HepG2 (cell line): ENCODE measurements around the gene PPM1H. TPM values are rescaled to one million over a fixed set of nuclear protein-coding genes. Genes with fewer than 3 reads are reported as not detected.
A peak's percentile ranks its signal among the peaks of the same experiment; 100 is the strongest.

Experiments
- BRD4 ChIP-seq: sonication (generic); formaldehyde crosslinking; IDR thresholded peaks from 2 replicates; pipeline ENCODE4 v1.4.0; 2020; ENCODE audit warnings: missing genetic modification reagents
- CBFB ChIP-seq: sonication (generic); formaldehyde crosslinking; IDR thresholded peaks from 2 replicates; pipeline ENCODE4 v1.4.0; 2020; ENCODE audit warnings: missing genetic modification reagents
- HCFC1 ChIP-seq: fragments of 150-350 bp; IDR thresholded peaks from 2 replicates; pipeline ENCODE4 v1.6.1; 2014; ENCODE audit warnings: low read depth, low read length
- HHEX ChIP-seq: IDR thresholded peaks from 2 replicates; pipeline ENCODE4 v1.6.1; 2016; ENCODE audit warnings: control low read depth
- SNAI1 ChIP-seq: sonication (generic); formaldehyde crosslinking; IDR thresholded peaks from 2 replicates; pipeline ENCODE4 v1.5.0; 2020; ENCODE audit warnings: mild to moderate bottlenecking, missing genetic modification reagents, borderline replicate concordance
- SOX13 ChIP-seq, 3 experiments: fragments of 450-650 bp in 1 of 3; sonication (generic) in 1 of 3; formaldehyde crosslinking in 1 of 3; IDR thresholded peaks in 2 of 3; conservative IDR thresholded peaks in 1 of 3; 2 replicates each; pipeline versions ENCODE4 v1.5.0 to v1.6.1; 2016 to 2020; ENCODE audit warnings: antibody characterized with exemption in 1 of 3, mild to moderate bottlenecking in 1 of 3, missing compliant biosample characterization in 1 of 3, missing genetic modification reagents in 1 of 3, moderate library complexity in 1 of 3
- SPEN ChIP-seq: sonication (generic); formaldehyde crosslinking; IDR thresholded peaks from 2 replicates; pipeline ENCODE4 v1.5.1; 2020; ENCODE audit warnings: low read depth, mild to moderate bottlenecking, missing genetic modification reagents
- ZNF292 ChIP-seq: sonication (generic); formaldehyde crosslinking; IDR thresholded peaks from 2 replicates; pipeline ENCODE4 v1.8.1; 2022; ENCODE audit warnings: mild to moderate bottlenecking, low read depth, missing genetic modification reagents, borderline replicate concordance
- ZNF496 ChIP-seq: sonication (generic); formaldehyde crosslinking; IDR thresholded peaks from 2 replicates; pipeline ENCODE4 v1.8.1; 2023; ENCODE audit warnings: mild to moderate bottlenecking, moderate library complexity, missing genetic modification reagents; ENCODE audit not compliant: insufficient replicate concordance
- ZNF557 ChIP-seq: sonication (generic); formaldehyde crosslinking; IDR thresholded peaks from 2 replicates; pipeline ENCODE4 v1.4.0; 2020; ENCODE audit warnings: missing genetic modification reagents
- ZNF850 ChIP-seq: sonication (generic); formaldehyde crosslinking; conservative IDR thresholded peaks from 2 replicates; pipeline ENCODE4 v1.9.0; 2021; ENCODE audit warnings: mild to moderate bottlenecking, missing genetic modification reagents
- ZNF878 ChIP-seq: sonication (generic); formaldehyde crosslinking; IDR thresholded peaks from 2 replicates; pipeline ENCODE4 v1.8.1; 2023; ENCODE audit warnings: mild to moderate bottlenecking, missing genetic modification reagents, moderate library complexity
- ZZZ3 ChIP-seq: sonication (generic); formaldehyde crosslinking; IDR thresholded peaks from 2 replicates; pipeline ENCODE4 v1.4.0; 2020; ENCODE audit warnings: missing genetic modification reagents, mild to moderate bottlenecking, borderline replicate concordance
- polyA plus RNA-seq, 8 experiments: library from polyadenylated mRNA; depleted of rRNA in 3 of 8; stranded (reverse) in 7 of 8; unstranded in 1 of 8; fragments of >200 nt; fragmentation: Illumina TruSeq in 4 of 8; extraction: Trizol in 4 of 8; gene quantifications; 2 replicates each; pipeline versions ENCODE4 v1.2.1 to v1.2.3, GENCODE V29; 2011 to 2016; ENCODE audit warnings: low read depth in 4 of 8, missing spikeins in 1 of 8, mixed read lengths in 1 of 8; ENCODE audit not compliant: insufficient read depth in 1 of 8
- total RNA-seq, 5 experiments: library from RNA; depleted of rRNA; stranded (reverse); fragments of >200 nt; fragmentation: Illumina TruSeq; extraction: Trizol; gene quantifications; 2 replicates each; pipeline ENCODE4 v1.2.3, GENCODE V29; 2016; ENCODE audit warnings: low read depth in 1 of 5
- TF ChIP-seq, protein P1 (sequence below): sonication (generic); formaldehyde crosslinking; IDR thresholded peaks from 2 replicates; pipeline ENCODE4 v1.4.0; 2020; ENCODE audit warnings: mild to moderate bottlenecking, missing genetic modification reagents
- TF ChIP-seq, protein P2 (sequence below): IDR thresholded peaks from 2 replicates; pipeline ENCODE4 v1.6.1; 2016
- TF ChIP-seq, protein P3 (sequence below): IDR thresholded peaks from 2 replicates; pipeline ENCODE4 v1.6.1; 2016; ENCODE audit warnings: mild to moderate bottlenecking
- TF ChIP-seq, protein P4 (sequence below): sonication (generic); formaldehyde crosslinking; IDR thresholded peaks from 2 replicates; pipeline ENCODE4 v1.5.0; 2020; ENCODE audit warnings: mild to moderate bottlenecking, missing genetic modification reagents
- TF ChIP-seq, protein P5 (sequence below): IDR thresholded peaks from 2 replicates; pipeline ENCODE4 v1.6.1; 2016; ENCODE audit warnings: low read depth, control low read depth

PPM1H gene
- total and polyA plus RNA-seq, 2 of the 13 experiments (the other 11 are each of a cell fraction or from before 2014, with no cell fraction given) = 29.1 to 38.1 TPM

DNA sequence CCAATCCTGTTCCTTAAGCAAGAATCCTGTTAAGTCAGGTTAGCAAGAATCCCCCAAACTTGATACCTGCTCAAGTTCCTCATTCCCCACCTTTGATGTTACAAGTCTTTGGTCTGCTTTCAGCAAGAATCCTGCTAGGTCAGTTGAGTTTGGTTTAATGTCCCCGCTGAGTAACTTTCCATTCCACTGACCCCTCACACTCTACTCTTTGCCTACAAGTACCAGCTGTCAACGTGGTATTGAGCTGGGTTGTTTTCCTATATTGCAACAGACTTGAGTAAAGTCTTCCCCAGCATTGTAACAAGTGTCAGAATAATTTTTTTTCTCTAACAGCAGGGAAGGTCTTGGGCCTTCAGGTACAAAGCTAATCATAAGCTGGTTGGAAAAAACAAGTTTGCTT is 6.3 kb downstream of the PPM1H start (continued):
- TF ChIP-seq, protein P1, sequence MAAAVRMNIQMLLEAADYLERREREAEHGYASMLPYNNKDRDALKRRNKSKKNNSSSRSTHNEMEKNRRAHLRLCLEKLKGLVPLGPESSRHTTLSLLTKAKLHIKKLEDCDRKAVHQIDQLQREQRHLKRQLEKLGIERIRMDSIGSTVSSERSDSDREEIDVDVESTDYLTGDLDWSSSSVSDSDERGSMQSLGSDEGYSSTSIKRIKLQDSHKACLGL = no peak
- TF ChIP-seq HHEX (CRISPR knock-in tag) (no peak), SNAI1 (no peak), ZNF850 (CRISPR knock-in tag) (no peak), HCFC1 (no peak), SPEN (CRISPR knock-in tag) (no peak), CBFB (CRISPR knock-in tag) (no peak), ZNF878 (no peak), ZNF557 (CRISPR knock-in tag) (no peak), ZZZ3 (CRISPR knock-in tag) (no peak), ZNF292 (no peak), BRD4 (CRISPR knock-in tag) (no peak), SOX13 (IDR thresholded peaks at IDR 0.05) (no peak), SOX13 (CRISPR knock-in tag; conservative IDR thresholded peaks at IDR 0.05 in 1 of 2, IDR thresholded peaks at IDR 0.05 in 1 of 2) (peak in 1 of 2 experiments; percentile 71; a peak in 2 of 4 replicates), ZNF496 (CRISPR knock-in tag) (no peak)
- TF ChIP-seq, protein P2, sequence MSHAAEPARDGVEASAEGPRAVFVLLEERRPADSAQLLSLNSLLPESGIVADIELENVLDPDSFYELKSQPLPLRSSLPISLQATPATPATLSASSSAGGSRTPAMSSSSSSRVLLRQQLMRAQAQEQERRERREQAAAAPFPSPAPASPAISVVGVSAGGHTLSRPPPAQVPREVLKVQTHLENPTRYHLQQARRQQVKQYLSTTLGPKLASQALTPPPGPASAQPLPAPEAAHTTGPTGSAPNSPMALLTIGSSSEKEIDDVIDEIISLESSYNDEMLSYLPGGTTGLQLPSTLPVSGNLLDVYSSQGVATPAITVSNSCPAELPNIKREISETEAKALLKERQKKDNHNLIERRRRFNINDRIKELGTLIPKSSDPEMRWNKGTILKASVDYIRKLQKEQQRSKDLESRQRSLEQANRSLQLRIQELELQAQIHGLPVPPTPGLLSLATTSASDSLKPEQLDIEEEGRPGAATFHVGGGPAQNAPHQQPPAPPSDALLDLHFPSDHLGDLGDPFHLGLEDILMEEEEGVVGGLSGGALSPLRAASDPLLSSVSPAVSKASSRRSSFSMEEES = no peak
- TF ChIP-seq, protein P3, sequence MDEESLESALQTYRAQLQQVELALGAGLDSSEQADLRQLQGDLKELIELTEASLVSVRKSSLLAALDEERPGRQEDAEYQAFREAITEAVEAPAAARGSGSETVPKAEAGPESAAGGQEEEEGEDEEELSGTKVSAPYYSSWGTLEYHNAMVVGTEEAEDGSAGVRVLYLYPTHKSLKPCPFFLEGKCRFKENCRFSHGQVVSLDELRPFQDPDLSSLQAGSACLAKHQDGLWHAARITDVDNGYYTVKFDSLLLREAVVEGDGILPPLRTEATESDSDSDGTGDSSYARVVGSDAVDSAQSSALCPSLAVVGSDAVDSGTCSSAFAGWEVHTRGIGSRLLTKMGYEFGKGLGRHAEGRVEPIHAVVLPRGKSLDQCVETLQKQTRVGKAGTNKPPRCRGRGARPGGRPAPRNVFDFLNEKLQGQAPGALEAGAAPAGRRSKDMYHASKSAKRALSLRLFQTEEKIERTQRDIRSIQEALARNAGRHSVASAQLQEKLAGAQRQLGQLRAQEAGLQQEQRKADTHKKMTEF (CRISPR knock-in tag) = no peak
- TF ChIP-seq, protein P4, sequence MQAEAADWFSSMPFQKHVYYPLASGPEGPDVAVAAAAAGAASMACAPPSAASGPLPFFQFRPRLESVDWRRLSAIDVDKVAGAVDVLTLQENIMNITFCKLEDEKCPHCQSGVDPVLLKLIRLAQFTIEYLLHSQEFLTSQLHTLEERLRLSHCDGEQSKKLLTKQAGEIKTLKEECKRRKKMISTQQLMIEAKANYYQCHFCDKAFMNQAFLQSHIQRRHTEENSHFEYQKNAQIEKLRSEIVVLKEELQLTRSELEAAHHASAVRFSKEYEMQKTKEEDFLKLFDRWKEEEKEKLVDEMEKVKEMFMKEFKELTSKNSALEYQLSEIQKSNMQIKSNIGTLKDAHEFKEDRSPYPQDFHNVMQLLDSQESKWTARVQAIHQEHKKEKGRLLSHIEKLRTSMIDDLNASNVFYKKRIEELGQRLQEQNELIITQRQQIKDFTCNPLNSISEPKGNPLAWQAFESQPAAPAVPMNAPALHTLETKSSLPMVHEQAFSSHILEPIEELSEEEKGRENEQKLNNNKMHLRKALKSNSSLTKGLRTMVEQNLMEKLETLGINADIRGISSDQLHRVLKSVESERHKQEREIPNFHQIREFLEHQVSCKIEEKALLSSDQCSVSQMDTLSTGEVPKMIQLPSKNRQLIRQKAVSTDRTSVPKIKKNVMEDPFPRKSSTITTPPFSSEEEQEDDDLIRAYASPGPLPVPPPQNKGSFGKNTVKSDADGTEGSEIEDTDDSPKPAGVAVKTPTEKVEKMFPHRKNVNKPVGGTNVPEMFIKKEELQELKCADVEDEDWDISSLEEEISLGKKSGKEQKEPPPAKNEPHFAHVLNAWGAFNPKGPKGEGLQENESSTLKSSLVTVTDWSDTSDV (CRISPR knock-in tag) = no peak
- TF ChIP-seq, protein P5, sequence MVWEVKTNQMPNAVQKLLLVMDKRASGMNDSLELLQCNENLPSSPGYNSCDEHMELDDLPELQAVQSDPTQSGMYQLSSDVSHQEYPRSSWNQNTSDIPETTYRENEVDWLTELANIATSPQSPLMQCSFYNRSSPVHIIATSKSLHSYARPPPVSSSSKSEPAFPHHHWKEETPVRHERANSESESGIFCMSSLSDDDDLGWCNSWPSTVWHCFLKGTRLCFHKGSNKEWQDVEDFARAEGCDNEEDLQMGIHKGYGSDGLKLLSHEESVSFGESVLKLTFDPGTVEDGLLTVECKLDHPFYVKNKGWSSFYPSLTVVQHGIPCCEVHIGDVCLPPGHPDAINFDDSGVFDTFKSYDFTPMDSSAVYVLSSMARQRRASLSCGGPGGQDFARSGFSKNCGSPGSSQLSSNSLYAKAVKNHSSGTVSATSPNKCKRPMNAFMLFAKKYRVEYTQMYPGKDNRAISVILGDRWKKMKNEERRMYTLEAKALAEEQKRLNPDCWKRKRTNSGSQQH = no peak
